GM19035 (cell line): ENCODE data around the gene SAMD4A.
A peak's percentile ranks its signal among the peaks of the same experiment; 100 is the strongest.

Source experiments
- ATAC-seq: cut with Tn5 transposase; IDR thresholded peaks from one replicate; pipeline ENCODE4 v1.9.1; 2021; ENCODE audit not compliant: unreplicated experiment

The SAMD4A gene

DNA sequence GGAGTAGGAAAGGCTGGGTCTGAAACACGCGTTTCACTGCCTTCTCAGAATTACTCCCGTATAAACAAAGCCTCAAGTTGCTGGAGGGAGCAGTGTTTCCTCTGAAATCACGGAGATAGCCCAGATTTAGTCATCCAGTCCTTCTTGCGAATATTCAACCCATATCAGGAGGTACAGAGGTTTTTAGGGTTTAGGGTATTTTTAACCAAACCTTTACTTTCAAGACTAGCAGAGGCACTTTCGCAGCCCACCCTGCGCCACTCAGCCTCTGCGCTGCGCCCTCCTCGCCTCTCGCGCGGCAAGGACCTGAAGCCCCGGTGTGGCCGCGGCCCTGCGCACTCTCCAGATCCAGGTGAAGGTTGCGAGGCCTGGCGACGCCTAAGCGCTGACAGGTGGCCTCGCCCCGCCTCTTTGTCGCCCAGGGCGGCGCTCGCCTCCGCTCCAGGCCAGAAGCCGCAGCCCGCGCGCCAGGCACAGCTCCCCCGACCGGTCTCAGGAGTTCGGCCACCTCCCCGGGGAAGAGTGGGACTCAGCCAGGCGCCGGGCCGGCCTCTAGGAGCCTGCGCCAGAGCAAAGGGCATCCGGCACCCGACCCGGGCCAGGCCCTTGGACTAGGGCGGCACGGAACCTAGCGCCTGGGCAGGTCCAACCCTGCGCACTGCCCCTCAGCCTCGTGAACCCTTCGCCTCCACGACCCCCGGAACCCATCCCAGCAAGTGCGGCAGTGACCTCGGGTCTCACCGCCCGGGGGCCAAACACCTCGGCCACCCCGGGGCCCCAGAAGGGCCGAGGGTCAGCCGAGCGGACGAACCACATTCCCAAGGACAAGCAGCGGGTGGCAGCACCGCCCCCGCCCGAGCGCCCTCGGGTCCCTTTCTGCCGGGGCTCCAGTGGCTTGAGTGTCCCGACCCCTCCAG is 1.8 kb upstream of the SAMD4A start:
- ATAC-seq, result peak; percentile 41

- ATAC-seq, result peak; percentile 55
Observed at GRCh38 chr14:54565785-54566409, 1.0 kb upstream of the SAMD4A start.

- ATAC-seq, result no peak
Observed at GRCh38 chr14:54567224-54567638, 303 bp downstream of the SAMD4A start.

DNA sequence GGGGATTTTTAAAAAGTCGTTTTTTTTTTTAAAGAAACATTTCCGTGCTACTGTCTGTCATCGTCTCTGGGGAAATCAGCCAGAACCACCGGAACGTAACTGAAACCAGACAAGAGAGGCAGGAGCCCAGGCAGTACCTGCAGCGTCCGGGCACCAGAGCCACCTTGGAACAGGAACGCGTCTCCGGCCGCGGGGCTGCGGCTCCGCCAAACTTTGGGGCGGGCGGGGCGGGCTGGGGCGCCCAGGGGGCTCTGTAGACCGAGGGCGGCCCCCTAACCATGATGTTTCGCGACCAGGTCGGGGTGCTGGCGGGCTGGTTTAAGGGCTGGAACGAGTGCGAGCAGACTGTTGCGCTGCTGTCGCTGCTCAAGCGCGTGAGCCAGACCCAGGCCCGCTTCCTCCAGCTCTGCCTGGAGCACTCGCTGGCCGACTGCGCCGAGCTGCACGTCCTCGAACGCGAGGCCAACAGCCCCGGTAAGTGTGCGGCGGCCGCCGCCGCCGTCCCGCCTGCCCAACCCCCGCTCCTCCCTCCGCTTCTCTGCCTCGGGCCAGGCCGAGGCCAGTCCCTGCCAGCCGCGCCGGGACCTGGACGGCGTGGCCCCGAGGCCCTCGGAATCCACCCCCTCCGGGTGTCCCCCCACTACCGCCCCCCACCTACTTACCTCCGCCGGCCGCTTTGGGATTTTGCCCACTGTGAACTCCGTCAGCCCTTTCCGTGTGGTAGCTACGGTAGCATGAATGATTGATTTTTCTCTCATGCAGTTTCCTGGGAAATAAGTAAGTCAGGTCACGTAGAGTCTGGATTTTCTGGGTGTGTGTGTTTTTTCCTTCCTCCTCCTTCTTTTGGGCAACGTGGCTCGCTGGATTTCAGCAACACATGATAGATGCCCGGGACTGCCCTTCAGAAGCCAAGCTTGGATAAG is 972 bp downstream of the SAMD4A start:
- peak; percentile 36 for ATAC-seq

DNA sequence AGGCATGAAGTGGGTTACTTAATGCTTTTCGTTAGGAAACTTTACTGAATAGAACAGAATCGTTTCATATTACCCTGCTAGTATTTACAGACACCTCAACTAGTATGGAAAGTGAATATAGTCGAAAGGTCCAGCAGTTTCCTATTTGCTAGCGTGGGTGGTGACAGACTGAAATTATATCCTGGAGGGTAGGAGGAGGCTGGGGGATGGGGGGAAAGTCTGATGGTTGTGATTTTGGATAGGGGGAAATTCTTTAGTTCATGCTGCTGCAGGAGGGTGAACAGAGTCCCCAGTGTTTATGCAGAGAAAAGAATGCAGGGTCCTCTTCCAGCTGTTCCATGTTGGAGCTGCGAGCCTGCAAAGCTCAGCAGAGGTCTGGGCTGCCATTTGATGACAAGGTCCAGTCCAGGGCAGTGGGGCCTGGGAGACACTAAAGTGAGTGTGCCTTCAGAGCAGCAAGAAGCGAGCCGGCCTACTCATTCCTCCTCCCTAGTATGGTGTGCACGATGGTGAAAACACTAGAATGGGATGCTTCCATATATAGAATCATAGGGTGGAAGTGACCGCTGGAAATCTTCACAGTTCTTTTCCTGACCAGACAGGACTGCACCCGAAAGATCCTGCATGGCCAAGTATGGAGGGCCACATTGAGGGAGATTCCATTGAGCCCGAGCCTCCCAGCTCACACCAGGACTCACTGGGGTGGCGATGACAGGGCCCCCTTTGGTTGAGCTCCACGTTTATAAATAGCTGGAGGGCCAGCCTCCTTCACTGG is 2.1 kb downstream of the SAMD4A start:
- ATAC-seq, result no peak

DNA sequence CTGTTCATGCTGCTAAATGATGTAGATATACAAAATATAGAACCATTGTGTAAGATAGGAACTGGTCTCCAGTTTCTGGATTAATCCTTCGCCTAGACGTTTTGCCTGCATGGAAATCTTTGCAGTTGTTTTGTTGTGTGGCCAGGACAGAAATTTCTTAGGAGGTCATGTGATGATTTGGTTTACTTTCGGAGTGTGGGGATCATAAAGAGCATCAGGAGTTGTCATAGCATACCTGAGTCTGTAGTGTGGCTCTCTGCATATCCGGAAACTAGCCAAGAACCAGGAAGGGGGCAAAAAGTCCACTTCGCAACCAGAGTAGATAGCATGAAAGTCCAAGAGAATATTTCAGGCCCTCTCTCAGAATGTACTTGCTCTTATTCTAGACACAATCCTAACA is 3.1 kb downstream of the SAMD4A start:
- no peak for ATAC-seq

GRCh38 chr14:54570631-54571415 is 3.9 kb downstream of the SAMD4A start:
- ATAC-seq, result no peak

GRCh38 chr14:54572316-54572715 is 5.4 kb downstream of the SAMD4A start:
- no peak for ATAC-seq

DNA sequence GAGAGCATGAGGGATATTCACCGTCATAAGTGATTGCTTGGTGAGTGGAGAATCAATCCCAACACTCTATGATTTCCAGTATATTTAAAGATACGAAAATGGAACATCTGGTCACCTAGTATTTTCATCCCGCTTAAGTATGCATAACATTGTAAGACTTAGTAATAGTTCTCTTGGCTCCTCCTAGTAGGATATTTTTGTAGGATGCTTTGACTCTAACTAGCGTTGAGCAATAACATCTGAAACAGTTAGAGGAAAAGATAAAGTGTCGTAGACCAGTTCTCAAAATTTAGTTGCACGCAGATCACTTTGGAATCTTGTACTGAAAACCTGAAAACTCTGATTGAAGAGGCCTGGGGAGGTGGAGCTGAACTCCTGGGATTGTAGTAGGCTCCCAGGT is 7.6 kb downstream of the SAMD4A start:
- no peak for ATAC-seq

DNA sequence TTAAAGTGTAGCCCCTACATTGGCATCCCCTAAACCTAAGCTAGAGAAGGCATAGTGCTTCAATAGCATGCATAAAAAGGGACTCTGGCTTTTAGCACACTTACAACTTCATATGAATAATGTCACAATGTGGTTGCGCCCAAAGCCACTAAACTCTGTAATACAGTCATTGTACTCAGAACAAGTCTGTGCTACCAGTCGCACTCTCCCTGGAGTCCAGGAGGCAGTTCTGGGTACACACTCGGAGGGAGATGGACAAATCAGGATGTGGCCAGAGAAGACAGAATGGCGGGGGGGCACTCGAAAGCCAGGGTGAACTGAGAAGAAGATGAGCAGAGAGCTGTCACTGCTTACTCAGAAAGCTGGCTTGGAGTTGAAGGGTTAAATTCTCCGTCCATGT is 10.6 kb downstream of the SAMD4A start:
- no peak for ATAC-seq

DNA sequence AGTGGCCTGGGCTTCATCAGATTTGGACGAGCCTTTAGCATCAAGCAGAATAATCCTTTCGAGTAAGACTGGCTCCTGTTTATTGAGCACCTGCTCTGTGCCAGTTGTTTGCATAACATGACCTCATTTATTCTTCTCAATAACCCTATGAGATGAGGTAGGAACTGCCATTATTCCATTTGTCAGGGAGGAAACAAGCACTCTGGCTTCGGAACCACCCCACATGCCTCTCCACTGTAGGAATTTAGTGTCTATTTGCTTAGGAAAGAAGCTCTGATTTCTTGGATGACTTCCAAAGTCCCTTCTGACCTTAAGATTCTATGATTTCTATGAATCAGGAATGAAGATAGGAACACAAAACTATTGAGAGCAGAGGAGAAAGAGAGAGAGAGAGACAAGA is 11.0 kb downstream of the SAMD4A start:
- no peak for ATAC-seq

- ATAC-seq, result no peak
Observed at GRCh38 chr14:54579621-54580020, 12.7 kb downstream of the SAMD4A start.

- ATAC-seq, result no peak
Observed at GRCh38 chr14:54580933-54581332, 14.0 kb downstream of the SAMD4A start.

GRCh38 chr14:54582334-54582733 is 15.4 kb downstream of the SAMD4A start:
- ATAC-seq, result no peak

DNA sequence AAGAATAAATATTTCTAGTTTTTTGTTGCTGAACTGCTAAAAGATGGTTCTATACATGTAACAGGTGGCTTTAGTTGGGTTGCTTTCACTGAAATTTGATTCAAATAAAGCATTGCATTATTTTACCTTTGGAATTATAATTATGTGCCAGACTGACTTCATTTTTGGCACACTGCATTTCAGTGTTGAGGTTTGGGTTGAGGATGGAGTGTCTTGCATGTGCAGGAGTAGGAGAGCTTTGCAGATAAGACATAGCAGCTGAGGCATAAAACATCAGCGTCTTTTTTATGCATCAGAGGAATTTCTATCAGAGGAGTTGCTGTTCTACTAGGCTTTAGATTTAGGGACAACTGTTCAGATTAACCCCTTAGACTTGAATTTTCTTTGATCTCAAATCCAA is 17.2 kb downstream of the SAMD4A start:
- no peak for ATAC-seq

- no peak for ATAC-seq
Observed at GRCh38 chr14:54585214-54585613, 18.3 kb downstream of the SAMD4A start.

- no peak for ATAC-seq
Observed at GRCh38 chr14:54589076-54589475, 22.1 kb downstream of the SAMD4A start.

DNA sequence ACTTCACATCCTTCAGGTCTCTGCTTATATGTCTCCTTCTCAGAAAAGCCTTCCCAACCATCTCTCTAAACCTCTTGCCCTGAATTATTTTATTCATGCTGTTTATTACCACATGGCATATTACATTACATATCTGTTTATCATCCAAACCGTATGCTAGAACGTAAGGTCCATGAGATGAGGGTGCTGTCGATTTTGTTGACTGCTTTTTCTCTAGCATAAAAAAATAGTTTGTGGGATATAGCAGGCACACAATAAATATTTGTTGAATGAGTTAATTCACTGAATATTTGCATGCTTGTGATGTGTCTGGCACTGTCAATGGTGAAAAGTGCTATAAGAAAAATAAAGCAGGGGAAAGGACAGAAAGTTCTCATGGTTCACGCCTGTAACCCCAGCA is 22.9 kb downstream of the SAMD4A start:
- ATAC-seq, result no peak

DNA sequence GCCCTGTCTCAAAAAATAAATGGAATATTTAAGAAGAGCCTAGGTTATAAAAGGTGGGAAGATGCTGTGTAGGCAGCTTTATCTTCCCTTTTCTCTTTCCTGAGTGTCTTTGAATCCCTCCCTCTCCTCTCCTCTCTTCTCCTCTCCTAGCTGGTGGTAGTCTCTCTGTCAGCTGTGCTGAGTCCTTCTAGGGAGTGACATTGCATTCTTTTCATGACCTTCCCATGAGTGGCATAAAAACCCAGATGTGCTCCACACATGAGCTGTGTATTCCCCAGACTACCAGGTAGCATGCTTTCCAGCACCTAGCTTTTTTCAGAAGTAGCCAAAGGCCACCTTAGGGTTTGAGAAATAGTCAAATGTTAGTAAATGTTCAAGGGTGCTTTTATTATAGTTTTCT is 23.6 kb downstream of the SAMD4A start:
- ATAC-seq, result no peak

DNA sequence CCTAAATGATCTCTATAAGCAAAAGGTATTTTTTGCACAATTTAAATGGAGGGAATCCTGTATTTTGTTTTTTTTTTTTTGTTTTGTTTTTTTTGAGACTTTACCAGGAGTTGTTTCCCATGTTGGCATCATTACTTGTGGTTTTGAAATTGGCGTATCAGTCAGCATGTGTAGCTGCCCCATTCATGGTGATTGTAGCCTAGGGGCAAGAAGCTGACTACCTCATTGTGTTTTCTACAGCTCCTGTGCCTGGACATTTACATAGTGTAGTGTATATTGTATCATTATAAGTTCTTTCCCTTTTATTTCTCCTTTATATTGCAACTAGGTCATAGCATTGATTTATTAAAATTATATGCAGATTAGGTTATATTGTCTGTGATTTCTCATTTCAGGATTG is 24.5 kb downstream of the SAMD4A start:
- ATAC-seq, result no peak
